Trophoblast cell (in vitro differentiated cells and primary cell): ENCODE measurements around the gene TP53AIP1.

ENCODE experiments used
- DNase-seq, 2 donors: peaks; one replicate each; pipeline ENCODE4 v3.0.0-alpha.2; 2016
- H2AFZ ChIP-seq: 2 replicates; pipeline ENCODE4 v1.6.1; 2013; ENCODE audit warnings: low read length, moderate library complexity, mild to moderate bottlenecking; ENCODE audit not compliant: insufficient read depth, poor library complexity
- H2AK5ac ChIP-seq: 2 replicates; pipeline ENCODE4 v1.6.1; 2013; ENCODE audit warnings: mild to moderate bottlenecking, low read length
- H2BK120ac ChIP-seq: 2 replicates; pipeline ENCODE4 v1.6.1; 2013; ENCODE audit warnings: low read length, mild to moderate bottlenecking, moderate library complexity; ENCODE audit not compliant: insufficient read depth, poor library complexity
- H2BK12ac ChIP-seq: 2 replicates; pipeline ENCODE4 v1.6.1; 2013; ENCODE audit warnings: mild to moderate bottlenecking, low read length, moderate library complexity
- H2BK5ac ChIP-seq: 2 replicates; pipeline ENCODE4 v1.6.1; 2013; ENCODE audit warnings: low read length, low read depth, moderate library complexity, mild to moderate bottlenecking; ENCODE audit not compliant: poor library complexity
- H3K14ac ChIP-seq: 2 replicates; pipeline ENCODE4 v1.6.1; 2013; ENCODE audit warnings: mild to moderate bottlenecking, low read length
- H3K18ac ChIP-seq: 2 replicates; pipeline ENCODE4 v1.6.1; 2013; ENCODE audit warnings: mild to moderate bottlenecking, low read length
- H3K23ac ChIP-seq: 2 replicates; pipeline ENCODE4 v1.6.1; 2013; ENCODE audit warnings: low read length
- H3K27ac ChIP-seq: 2 replicates; pipeline ENCODE4 v1.5.1; 2013; ENCODE audit warnings: low read depth, mild to moderate bottlenecking, inconsistent platforms, low read length, moderate library complexity
- H3K27me3 ChIP-seq: 2 replicates; pipeline ENCODE4 v1.6.1; 2013; ENCODE audit warnings: inconsistent platforms, mild to moderate bottlenecking, low read length, moderate library complexity; ENCODE audit not compliant: insufficient read depth
- H3K36me3 ChIP-seq, 2 experiments: 1 replicate in 1 of 2; 2 replicates in 1 of 2; pipeline ENCODE4 v1.6.1; 2013; ENCODE audit warnings: low read length in 2 of 2, mild to moderate bottlenecking in 2 of 2, moderate library complexity in 1 of 2; ENCODE audit not compliant: insufficient read depth in 2 of 2, control insufficient read depth in 1 of 2
- H3K4ac ChIP-seq: 2 replicates; pipeline ENCODE4 v1.6.1; 2013; ENCODE audit warnings: low read depth, mild to moderate bottlenecking, low read length, moderate library complexity
- H3K4me1 ChIP-seq, 2 experiments: 1 replicate in 1 of 2; 2 replicates in 1 of 2; pipeline ENCODE4 v1.6.1; 2013; ENCODE audit warnings: low read length in 2 of 2, mild to moderate bottlenecking in 2 of 2, moderate library complexity in 1 of 2; ENCODE audit not compliant: insufficient read depth in 2 of 2, control insufficient read depth in 1 of 2
- H3K4me2 ChIP-seq: 2 replicates; pipeline ENCODE4 v1.6.1; 2013; ENCODE audit warnings: inconsistent platforms, mild to moderate bottlenecking, low read length, moderate library complexity
- H3K4me3 ChIP-seq: 2 replicates; pipeline ENCODE4 v1.5.1; 2013; ENCODE audit warnings: mild to moderate bottlenecking, low read depth, low read length, inconsistent platforms
- H3K79me1 ChIP-seq: one replicate; pipeline ENCODE4 v1.6.1; 2013; ENCODE audit warnings: low read length
- H3K79me2 ChIP-seq: 2 replicates; pipeline ENCODE4 v1.6.1; 2013; ENCODE audit warnings: low read length, mild to moderate bottlenecking; ENCODE audit not compliant: control insufficient read depth, insufficient read depth, poor library complexity
- H3K9ac ChIP-seq: 2 replicates; pipeline ENCODE4 v1.6.1; 2013; ENCODE audit warnings: mild to moderate bottlenecking, low read length
- H3K9me3 ChIP-seq: 2 replicates; pipeline ENCODE4 v1.6.1; 2013; ENCODE audit warnings: low read depth, mild to moderate bottlenecking, control low read depth, inconsistent platforms, low read length; ENCODE audit not compliant: insufficient read depth
- H4K12ac ChIP-seq: 2 replicates; pipeline ENCODE4 v1.6.1; 2013; ENCODE audit warnings: low read depth, mild to moderate bottlenecking, low read length, moderate library complexity
- H4K8ac ChIP-seq: 2 replicates; pipeline ENCODE4 v1.6.1; 2013; ENCODE audit warnings: low read depth, mild to moderate bottlenecking, low read length, moderate library complexity
- H4K91ac ChIP-seq: one replicate; pipeline ENCODE4 v1.6.1; 2013; ENCODE audit warnings: low read depth, mild to moderate bottlenecking, low read length, moderate library complexity
- WGBS: extraction: QIAGEN DNeasy Blood & Tissue Kit; methylation state at CpG from one replicate; pipeline ENCODE4 v1.1.7; 2013; ENCODE audit warnings: missing lambda C conversion rate; ENCODE audit not compliant: insufficient read length, insufficient coverage; ENCODE audit errors: extremely low coverage; 5-methylcytosine and 5-hydroxymethylcytosine counted together

Gene TP53AIP1

DNA sequence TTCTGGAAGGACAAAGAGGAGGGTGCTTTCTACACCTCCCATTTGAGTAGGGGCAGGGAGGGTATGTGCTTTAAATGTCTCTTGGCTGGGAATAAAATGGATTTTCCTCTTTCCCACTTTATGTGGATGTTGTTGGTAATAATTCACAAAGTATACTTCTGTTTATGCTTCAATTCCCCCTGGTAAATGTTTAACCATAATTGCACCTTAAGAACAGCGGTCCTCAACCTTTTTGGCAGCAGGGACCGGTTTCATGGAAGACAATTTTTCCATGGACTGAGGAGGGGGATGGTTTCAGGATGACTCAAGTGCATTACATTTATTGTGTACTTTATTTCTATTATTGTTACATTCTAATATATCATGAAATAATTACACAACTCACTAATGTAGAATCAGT is 4.0 kb upstream of the TP53AIP1 start:
- Histone ChIP-seq H3K4me3 (no peak overlapping the region), H2AK5ac (no peak overlapping the region)
- no CpG with 5 or more reads among the region's 2 CpGs for WGBS

DNA sequence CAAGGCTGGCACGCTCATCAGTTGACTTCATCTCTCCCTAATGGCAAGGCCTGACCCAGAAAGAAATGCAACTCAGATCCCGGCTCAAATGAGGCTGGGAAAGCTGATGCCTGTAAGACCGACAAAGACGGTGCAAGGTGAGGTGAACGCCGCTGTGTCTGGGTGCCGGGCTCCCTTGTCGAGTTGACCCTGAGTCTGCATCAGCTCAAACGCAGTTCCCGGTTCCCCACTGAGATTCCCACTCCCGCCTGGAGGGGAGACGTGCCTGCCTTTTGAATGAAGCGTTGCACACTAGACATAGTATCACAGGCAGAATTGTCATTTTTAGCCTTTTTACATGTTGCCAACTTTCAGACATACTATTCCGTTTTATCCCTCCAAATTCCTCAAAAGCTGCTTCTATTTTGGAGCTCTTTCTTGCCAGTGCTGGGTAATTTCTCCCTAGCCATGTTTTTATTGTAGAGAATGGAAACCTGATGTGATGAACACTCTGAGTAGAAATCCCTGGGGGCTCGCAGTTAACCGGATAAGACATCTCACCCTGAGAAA is 831 bp upstream of the TP53AIP1 start:
- Histone ChIP-seq H4K91ac (no peak overlapping the region), H3K23ac (no peak overlapping the region), H3K18ac (no peak overlapping the region), H3K14ac (no peak overlapping the region), H3K4ac (no peak overlapping the region), H3K36me3 (no peaks in the 10 kb centered on the region), H3K4me2 (no peak overlapping the region), H3K79me2 (no peaks in the 10 kb centered on the region), H3K79me1 (no peaks in the 10 kb centered on the region), H3K9ac (no peak overlapping the region), H2BK5ac (no peak overlapping the region), H3K27me3 (no peaks in the 10 kb centered on the region), H3K4me1 (no peaks in the 10 kb centered on the region), H3K4me3 (no peak overlapping the region), H4K12ac (no peak overlapping the region), H2BK120ac (no peak overlapping the region), H3K9me3 (peaks cover 1% of the 10 kb centered on the region), H2AK5ac (no peak overlapping the region), H3K27ac (no peak overlapping the region), H2BK12ac (no peak overlapping the region), H2AFZ (no peak overlapping the region), H4K8ac (no peak overlapping the region)
- no peak for DNase-seq
- no CpG with 5 or more reads among the region's 16 CpGs for WGBS

More for the DNA sequence above, 4.0 kb upstream of the TP53AIP1 start:
- H3K27ac ChIP-seq = no peak overlapping the region
- H4K8ac ChIP-seq = no peak overlapping the region
- no peak overlapping the region for H3K18ac ChIP-seq
- H2BK120ac ChIP-seq = no peak overlapping the region
- no peak overlapping the region for H3K4me2 ChIP-seq
- no peak overlapping the region for H3K14ac ChIP-seq
- H3K9me3 ChIP-seq = no peaks in the 10 kb centered on the region
- no peak overlapping the region for H3K4ac ChIP-seq
- no peak overlapping the region for H2AFZ ChIP-seq
- no peak overlapping the region for H3K9ac ChIP-seq
- no peak overlapping the region for H2BK12ac ChIP-seq
- no peaks in the 10 kb centered on the region for H3K27me3 ChIP-seq
- no peaks in the 10 kb centered on the region for H3K79me1 ChIP-seq
- H3K36me3 ChIP-seq = no peaks in the 10 kb centered on the region
- DNase-seq = no peak
- H4K12ac ChIP-seq = no peak overlapping the region
- no peaks in the 10 kb centered on the region for H3K4me1 ChIP-seq
- H4K91ac ChIP-seq = no peak overlapping the region
- H2BK5ac ChIP-seq = no peak overlapping the region
- H3K79me2 ChIP-seq = no peaks in the 10 kb centered on the region
- H3K23ac ChIP-seq = no peak overlapping the region

GRCh38 chr11:128942272-128942612 is 429 bp downstream of the TP53AIP1 start:
- no peak overlapping the region for H4K91ac ChIP-seq
- no CpG with 5 or more reads among the region's 13 CpGs for WGBS
- no peak overlapping the region for H3K4me2 ChIP-seq
- H3K9me3 ChIP-seq = peaks cover 1% of the 10 kb centered on the region
- no peak overlapping the region for H3K23ac ChIP-seq
- H3K14ac ChIP-seq = no peak overlapping the region
- H2BK12ac ChIP-seq = no peak overlapping the region
- no peak overlapping the region for H3K4me3 ChIP-seq
- no peak overlapping the region for H2BK5ac ChIP-seq
- no peak overlapping the region for H4K8ac ChIP-seq
- H3K4ac ChIP-seq = no peak overlapping the region
- no peak for DNase-seq
- H3K36me3 ChIP-seq = no peaks in the 10 kb centered on the region
- no peaks in the 10 kb centered on the region for H3K27me3 ChIP-seq
- H3K4me1 ChIP-seq = no peaks in the 10 kb centered on the region
- H3K79me2 ChIP-seq = no peaks in the 10 kb centered on the region
- no peaks in the 10 kb centered on the region for H3K79me1 ChIP-seq
- H2AFZ ChIP-seq = no peak overlapping the region
- no peak overlapping the region for H2AK5ac ChIP-seq
- no peak overlapping the region for H3K18ac ChIP-seq
- H3K9ac ChIP-seq = no peak overlapping the region
- H4K12ac ChIP-seq = no peak overlapping the region
- H3K27ac ChIP-seq = no peak overlapping the region
- H2BK120ac ChIP-seq = no peak overlapping the region

DNA sequence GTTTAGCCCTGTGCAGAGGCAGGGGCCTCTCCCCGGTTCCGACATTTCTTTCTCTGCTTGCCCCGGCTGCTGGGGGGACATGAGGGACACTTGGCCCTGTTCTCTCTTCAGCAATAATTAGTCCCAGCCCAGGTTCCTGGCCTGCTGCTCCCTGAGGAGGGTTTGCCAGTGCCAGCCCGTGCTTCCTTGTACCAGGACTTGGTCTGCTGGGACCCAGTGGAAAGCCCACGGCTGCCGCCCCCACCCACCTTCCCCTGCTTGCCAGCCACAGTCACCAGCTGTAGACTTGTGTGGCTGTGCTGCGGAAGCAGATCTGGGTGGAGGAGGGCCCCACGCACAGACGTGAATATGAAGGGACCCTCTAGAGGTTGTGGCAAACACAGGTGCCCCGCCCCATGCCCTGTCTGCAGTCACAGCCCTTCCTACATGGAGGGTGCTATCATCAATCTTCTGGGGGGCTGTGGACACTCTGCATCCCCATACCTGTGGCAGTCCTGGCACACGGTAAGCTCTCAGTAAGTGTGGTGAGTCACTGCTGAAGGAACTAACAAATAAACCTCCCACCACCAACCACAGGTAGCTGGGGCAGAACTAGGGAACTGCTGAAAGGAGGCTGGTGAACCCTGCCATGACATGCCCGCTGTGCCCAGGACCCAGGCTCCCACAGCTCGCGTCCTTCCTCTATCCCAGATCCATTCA is 949 bp downstream of the TP53AIP1 start:
- no peaks in the 10 kb centered on the region for H3K79me1 ChIP-seq
- H3K27me3 ChIP-seq = no peaks in the 10 kb centered on the region
- H2BK120ac ChIP-seq = no peak overlapping the region
- H3K23ac ChIP-seq = no peak overlapping the region
- H2AK5ac ChIP-seq = no peak overlapping the region
- H3K27ac ChIP-seq = no peak overlapping the region
- H4K12ac ChIP-seq = no peak overlapping the region
- DNase-seq = no peak
- no peak overlapping the region for H3K4ac ChIP-seq
- WGBS = no CpG with 5 or more reads among the region's 14 CpGs
- no peak overlapping the region for H3K18ac ChIP-seq
- H3K4me3 ChIP-seq = no peak overlapping the region
- no peak overlapping the region for H3K9ac ChIP-seq
- no peak overlapping the region for H4K91ac ChIP-seq
- H3K36me3 ChIP-seq = no peaks in the 10 kb centered on the region
- H3K4me2 ChIP-seq = no peak overlapping the region
- H4K8ac ChIP-seq = no peak overlapping the region
- no peak overlapping the region for H3K14ac ChIP-seq
- no peak overlapping the region for H2BK5ac ChIP-seq
- peaks cover 1% of the 10 kb centered on the region for H3K9me3 ChIP-seq
- H3K79me2 ChIP-seq = no peaks in the 10 kb centered on the region
- H3K4me1 ChIP-seq = peaks cover 0 to 2% of the 10 kb centered on the region in 2 experiments
- no peak overlapping the region for H2AFZ ChIP-seq
- no peak overlapping the region for H2BK12ac ChIP-seq
